Stimulated activated CD4-positive, alpha-beta T cell treated with anti-CD3 and anti-CD28 coated beads, Interleukin-15, amount 100 ng/mL, for 1 hour (primary cell): ENCODE data around the gene PLEKHO2.

ENCODE experiments used
- DNase-seq, 2 donors: peaks; one replicate each; pipeline ENCODE4 v3.0.0-alpha.2; 2020; ENCODE audit warnings: low read depth in 1 of 2, low spot score in 1 of 2

PLEKHO2 gene

GRCh38 chr15:64912379-64913325, 70.9 kb downstream of the PLEKHO2 start:
- DNase-seq: no peak

GRCh38 chr15:64915518-64916227, 74.0 kb downstream of the PLEKHO2 start:
- DNase-seq: no peak

- DNase-seq: no peak
Observed at GRCh38 chr15:64916365-64916764, 74.7 kb downstream of the PLEKHO2 start.

GRCh38 chr15:64917211-64917610, 75.5 kb downstream of the PLEKHO2 start:
- no peak for DNase-seq
